Measurements from ENCODE around the gene MADCAM1.

DNA sequence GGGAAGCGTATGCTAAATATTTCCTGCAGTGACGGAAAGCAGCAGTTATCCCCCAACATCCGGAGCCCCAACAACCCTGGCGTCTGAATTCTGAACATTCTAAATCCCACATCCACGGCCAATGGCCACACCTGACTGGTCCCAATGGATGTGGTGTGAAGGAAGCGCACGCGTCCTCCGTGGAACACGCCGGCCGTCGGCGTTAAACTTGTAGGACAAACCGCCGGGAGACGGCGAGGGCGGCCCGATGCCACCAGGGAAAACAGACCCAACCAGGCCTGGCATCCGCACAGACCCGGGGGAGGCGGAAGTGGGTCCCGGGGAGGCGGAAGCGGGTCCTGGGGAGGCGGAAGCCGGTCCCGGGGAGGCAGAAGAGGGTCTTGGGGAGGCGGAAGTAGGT, 38.6 kb upstream of the MADCAM1 start:
- no peak for TF ChIP-seq ZNF274 (IDR thresholded peaks at IDR 0.05; ENCODE audit: borderline replicate concordance, extremely low read depth, low read length)
- TF ChIP-seq, protein P1, sequence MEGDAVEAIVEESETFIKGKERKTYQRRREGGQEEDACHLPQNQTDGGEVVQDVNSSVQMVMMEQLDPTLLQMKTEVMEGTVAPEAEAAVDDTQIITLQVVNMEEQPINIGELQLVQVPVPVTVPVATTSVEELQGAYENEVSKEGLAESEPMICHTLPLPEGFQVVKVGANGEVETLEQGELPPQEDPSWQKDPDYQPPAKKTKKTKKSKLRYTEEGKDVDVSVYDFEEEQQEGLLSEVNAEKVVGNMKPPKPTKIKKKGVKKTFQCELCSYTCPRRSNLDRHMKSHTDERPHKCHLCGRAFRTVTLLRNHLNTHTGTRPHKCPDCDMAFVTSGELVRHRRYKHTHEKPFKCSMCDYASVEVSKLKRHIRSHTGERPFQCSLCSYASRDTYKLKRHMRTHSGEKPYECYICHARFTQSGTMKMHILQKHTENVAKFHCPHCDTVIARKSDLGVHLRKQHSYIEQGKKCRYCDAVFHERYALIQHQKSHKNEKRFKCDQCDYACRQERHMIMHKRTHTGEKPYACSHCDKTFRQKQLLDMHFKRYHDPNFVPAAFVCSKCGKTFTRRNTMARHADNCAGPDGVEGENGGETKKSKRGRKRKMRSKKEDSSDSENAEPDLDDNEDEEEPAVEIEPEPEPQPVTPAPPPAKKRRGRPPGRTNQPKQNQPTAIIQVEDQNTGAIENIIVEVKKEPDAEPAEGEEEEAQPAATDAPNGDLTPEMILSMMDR (IDR thresholded peaks at IDR 0.05; ENCODE audit: control extremely low read depth in 1 of 3, insufficient read depth in 1 of 3, low read depth in 1 of 3, low read length in 3 of 3): no peak
- TF ChIP-seq TAF7 (optimal IDR thresholded peaks at IDR 0.05; ENCODE audit: borderline replicate concordance, low read depth, low read length): no peak
- TF ChIP-seq POLR2AphosphoS5 (IDR thresholded peaks at IDR 0.05; ENCODE audit: low read depth, low read length): no peak
